ENCODE measurements around the gene ZNF536.
"Not testable (repeated sequence)": the region's sequence is repeated elsewhere in the genome, so short reads cannot be mapped to it uniquely, and the experiment has no call there.

Gene ZNF536

GRCh38 chr19:30341611-30342201 is 30.5 kb upstream of the ZNF536 start:
- DNase-seq (ENCODE audit: low read depth): peak; percentile 71
- TF ChIP-seq, protein P1, sequence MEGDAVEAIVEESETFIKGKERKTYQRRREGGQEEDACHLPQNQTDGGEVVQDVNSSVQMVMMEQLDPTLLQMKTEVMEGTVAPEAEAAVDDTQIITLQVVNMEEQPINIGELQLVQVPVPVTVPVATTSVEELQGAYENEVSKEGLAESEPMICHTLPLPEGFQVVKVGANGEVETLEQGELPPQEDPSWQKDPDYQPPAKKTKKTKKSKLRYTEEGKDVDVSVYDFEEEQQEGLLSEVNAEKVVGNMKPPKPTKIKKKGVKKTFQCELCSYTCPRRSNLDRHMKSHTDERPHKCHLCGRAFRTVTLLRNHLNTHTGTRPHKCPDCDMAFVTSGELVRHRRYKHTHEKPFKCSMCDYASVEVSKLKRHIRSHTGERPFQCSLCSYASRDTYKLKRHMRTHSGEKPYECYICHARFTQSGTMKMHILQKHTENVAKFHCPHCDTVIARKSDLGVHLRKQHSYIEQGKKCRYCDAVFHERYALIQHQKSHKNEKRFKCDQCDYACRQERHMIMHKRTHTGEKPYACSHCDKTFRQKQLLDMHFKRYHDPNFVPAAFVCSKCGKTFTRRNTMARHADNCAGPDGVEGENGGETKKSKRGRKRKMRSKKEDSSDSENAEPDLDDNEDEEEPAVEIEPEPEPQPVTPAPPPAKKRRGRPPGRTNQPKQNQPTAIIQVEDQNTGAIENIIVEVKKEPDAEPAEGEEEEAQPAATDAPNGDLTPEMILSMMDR (conservative IDR thresholded peaks at IDR 0.05; ENCODE audit: low read length): no peak
- H3K4me3 ChIP-seq (ENCODE audit: low read length): no peak overlapping the region

DNA sequence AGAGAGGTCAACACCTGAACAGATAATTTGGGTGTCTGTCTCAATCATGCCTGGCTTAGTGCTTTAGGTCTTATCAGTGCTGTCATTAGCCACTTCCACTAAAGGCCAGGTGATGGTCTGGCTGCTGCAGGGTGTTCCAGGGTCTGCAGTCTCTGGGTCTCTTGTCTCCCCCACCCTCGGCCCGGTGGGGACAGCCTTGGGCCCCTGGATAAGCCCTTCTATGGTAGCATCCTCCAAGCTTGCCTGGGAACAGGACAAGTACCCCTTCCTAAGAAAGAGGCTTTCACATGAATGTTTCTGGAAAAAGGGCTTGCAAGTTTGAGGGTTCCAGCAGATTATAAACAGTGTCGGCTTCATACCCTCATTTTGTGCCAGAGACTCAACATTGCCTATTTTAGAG is 29.3 kb upstream of the ZNF536 start:
- TF ChIP-seq, protein P1 (conservative IDR thresholded peaks at IDR 0.05; ENCODE audit: low read length): no peak
- H3K4me3 ChIP-seq (ENCODE audit: low read length): no peak overlapping the region
- no peak for DNase-seq (ENCODE audit: low read depth)

DNA sequence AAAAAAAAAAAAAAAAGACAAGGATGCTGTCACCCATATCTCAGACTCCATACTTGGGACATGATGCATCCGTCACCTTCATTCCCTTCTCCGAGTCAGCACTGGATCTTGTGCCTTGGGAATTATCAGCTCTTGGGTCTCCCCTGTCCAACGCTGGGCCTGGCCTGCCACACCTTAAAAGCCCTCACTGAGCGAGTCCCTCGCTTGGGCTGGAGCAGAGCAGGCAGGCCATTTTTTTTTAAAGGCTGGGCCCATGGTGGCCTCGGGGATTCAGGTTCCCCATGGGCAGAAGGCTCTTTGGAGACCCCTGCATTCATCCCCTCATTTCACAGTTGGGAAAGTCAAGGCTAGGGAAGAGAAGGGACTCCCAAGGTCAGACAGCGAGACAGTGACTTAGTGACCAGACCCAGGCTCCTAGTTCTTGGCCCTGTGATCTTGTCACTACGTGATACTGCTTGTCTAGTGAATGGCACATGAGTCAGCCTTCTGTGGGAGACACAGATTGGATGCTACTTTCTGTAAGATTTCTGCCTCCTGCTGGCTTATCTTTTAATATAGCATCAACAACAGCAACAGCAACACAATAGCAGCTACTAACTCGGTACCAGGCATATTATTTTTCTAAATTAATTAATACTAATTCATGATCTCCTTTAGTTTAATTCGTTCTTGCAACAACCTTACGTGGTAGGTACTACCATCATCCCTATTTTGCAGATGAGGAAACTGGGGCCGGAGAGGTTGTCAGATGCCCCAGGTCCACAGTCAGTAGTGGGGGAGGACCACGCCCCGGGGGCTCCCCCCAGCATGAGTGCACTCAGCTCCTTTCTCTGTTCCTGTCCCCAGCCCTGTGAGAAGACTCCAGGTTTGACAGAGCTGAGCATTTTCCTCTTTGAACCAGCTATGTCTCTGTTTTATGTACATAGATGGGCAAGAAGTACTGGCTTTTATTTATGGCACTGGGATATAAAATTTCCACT is 27.4 kb upstream of the ZNF536 start:
- TF ChIP-seq, protein P1 (conservative IDR thresholded peaks at IDR 0.05; ENCODE audit: low read length): peak; percentile 40
- DNase-seq (ENCODE audit: low read depth): peak; percentile 59
- H3K4me3 ChIP-seq (ENCODE audit: low read length): no peak overlapping the region

DNA sequence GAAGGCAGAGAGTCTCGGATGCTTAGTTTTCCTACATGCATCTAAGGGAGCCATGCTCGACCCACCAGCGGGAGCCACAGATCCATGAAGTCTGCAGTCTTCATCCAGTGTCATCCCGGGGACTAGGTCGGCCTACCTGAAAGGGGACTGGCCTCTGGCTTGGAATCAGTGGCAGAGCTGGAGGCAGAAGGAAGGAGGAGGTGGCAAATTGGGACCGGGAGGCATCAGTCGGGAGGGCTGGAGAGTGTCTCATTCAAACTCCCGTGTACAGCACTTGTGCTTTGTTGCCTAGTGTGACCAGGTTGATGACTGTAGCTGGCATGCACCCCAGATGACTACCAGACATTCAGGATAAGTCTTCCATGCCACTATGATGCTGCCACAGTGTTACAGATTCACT is 26.5 kb upstream of the ZNF536 start:
- TF ChIP-seq, protein P1 (conservative IDR thresholded peaks at IDR 0.05; ENCODE audit: low read length): no peak
- H3K4me3 ChIP-seq (ENCODE audit: low read length): no peak overlapping the region
- DNase-seq (ENCODE audit: low read depth): no peak

GRCh38 chr19:30346468-30346867 is 25.7 kb upstream of the ZNF536 start:
- not testable (repeated sequence) for H3K4me3 ChIP-seq (ENCODE audit: low read length)

DNA sequence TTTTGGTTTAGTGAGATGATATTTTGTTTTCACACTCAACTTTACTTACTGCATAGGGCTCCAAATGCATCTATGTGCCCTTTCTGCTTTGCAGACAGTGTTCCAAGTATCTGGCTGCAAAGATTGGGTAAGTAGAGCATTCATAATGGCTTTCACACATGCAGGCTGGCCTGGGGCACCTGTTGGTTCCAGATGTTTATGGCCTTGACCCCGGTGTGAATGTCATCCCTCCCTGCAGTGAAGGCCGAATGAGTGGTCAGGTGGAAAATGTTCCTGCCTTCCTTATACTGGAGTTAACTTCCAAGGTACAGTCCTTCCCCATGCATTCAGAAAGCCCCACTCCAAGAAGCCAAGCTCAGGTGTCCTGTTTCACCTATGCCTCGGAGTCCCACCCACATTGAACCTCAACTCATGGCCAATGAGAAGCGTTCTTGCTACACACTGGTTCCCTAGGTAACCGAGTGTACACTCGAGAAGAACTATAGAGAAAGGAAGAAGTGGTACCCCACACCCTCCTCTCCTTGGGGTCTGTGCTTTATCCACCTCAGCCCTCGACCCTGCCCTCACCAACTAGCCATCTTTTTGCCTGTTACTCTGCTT is 23.0 kb upstream of the ZNF536 start:
- TF ChIP-seq, protein P1 (conservative IDR thresholded peaks at IDR 0.05; ENCODE audit: low read length): no peak

More at GRCh38 chr19:30346468-30346867, 25.7 kb upstream of the ZNF536 start:
- not testable (repeated sequence) for DNase-seq (ENCODE audit: low read depth)

More for the DNA sequence above, 23.0 kb upstream of the ZNF536 start:
- no peak for DNase-seq (ENCODE audit: low read depth)
- H3K4me3 ChIP-seq (ENCODE audit: low read length): no peak overlapping the region

Measured in AG10803 (cell line).